ENCODE results near the gene NEDD4L. TPM values are rescaled to one million over a fixed set of nuclear protein-coding genes. Genes with fewer than 3 reads are reported as not detected.

Gene NEDD4L
- polyA plus RNA-seq, 1 experiment: 14.1 TPM

DNA sequence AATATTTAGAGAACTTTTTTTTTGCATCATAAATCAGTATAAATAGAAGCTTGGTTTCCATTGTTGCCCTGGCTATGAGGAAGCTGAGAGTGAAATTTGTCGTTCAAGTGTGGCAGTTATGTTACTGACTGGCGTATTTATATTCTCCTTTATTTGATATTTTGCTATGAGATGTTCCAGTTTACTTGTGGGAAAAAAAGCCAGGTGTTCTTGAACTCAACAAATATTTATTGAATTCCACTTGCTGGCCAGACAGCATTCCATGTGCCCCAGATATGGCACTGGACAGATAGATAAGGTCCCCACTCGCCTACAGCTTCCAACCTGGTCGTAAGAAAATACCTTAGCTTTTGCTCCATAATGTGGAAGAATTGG lies 44.7 kb downstream of the NEDD4L start:
- no peak overlapping the region for H3K4me3 ChIP-seq (ENCODE audit: low read depth, low read length)
- TF ChIP-seq, protein P1, sequence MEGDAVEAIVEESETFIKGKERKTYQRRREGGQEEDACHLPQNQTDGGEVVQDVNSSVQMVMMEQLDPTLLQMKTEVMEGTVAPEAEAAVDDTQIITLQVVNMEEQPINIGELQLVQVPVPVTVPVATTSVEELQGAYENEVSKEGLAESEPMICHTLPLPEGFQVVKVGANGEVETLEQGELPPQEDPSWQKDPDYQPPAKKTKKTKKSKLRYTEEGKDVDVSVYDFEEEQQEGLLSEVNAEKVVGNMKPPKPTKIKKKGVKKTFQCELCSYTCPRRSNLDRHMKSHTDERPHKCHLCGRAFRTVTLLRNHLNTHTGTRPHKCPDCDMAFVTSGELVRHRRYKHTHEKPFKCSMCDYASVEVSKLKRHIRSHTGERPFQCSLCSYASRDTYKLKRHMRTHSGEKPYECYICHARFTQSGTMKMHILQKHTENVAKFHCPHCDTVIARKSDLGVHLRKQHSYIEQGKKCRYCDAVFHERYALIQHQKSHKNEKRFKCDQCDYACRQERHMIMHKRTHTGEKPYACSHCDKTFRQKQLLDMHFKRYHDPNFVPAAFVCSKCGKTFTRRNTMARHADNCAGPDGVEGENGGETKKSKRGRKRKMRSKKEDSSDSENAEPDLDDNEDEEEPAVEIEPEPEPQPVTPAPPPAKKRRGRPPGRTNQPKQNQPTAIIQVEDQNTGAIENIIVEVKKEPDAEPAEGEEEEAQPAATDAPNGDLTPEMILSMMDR (IDR thresholded peaks at IDR 0.05; ENCODE audit: insufficient read depth, low read depth, low read length): no peak
- no peak for DNase-seq (ENCODE audit: low read depth)
- H3K27me3 ChIP-seq (ENCODE audit: control insufficient read depth, insufficient read depth, low read length): no peaks in the 10 kb centered on the region
- H3K36me3 ChIP-seq (ENCODE audit: control insufficient read depth, insufficient read depth, low read length): no peaks in the 10 kb centered on the region
- CTCF ChIA-PET: interaction anchor here (0.8 to 1.4 kb wide), 3 partner anchors 11 to 130 kb away, joined by 3 read pairs; partner anchors contain the start of gene NEDD4L
- POLR2A ChIA-PET: interaction anchor here (0.5 to 0.7 kb wide), 2 partner anchors 62 to 360 kb away, joined by 6 to 15 read pairs; no protein-coding TSS in a partner anchor

DNA sequence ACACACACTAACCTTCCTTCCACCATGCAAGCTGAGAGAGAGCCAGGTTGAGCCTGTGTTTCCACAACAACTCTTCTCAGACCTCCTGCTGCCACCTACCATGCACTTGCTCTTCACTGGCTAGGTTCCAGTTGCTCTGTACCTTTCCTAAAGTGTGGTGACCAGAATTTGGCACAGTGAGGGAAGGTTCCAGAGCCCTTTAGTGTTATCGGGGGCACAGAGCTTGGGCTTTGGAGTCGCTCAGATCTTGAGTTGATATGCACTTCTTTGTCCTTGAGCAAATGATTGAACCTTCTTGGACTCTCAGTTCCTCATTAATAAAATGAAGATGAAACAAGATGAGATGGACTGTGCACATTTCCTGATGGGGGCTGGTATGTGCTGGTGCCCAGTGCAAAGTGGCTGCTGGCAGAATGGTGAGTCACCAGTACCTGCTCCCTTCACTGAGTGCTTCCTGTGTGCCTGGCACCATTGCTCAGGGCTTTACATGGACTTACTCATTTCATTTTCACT lies 47.1 kb downstream of the NEDD4L start:
- H3K4me3 ChIP-seq (ENCODE audit: low read depth, low read length): no peak overlapping the region
- CTCF ChIA-PET: interaction anchor here (1.8 to 2.2 kb wide), 2 partner anchors 14 to 30 kb away, joined by 4 to 5 read pairs; no protein-coding TSS in a partner anchor
- no peaks in the 10 kb centered on the region for H3K36me3 ChIP-seq (ENCODE audit: control insufficient read depth, insufficient read depth, low read length)
- H3K27me3 ChIP-seq (ENCODE audit: control insufficient read depth, insufficient read depth, low read length): no peaks in the 10 kb centered on the region
- POLR2A ChIA-PET: no interaction called here
- DNase-seq (ENCODE audit: low read depth): no peak
- TF ChIP-seq, protein P1 (IDR thresholded peaks at IDR 0.05; ENCODE audit: insufficient read depth, low read depth, low read length): no peak

DNA sequence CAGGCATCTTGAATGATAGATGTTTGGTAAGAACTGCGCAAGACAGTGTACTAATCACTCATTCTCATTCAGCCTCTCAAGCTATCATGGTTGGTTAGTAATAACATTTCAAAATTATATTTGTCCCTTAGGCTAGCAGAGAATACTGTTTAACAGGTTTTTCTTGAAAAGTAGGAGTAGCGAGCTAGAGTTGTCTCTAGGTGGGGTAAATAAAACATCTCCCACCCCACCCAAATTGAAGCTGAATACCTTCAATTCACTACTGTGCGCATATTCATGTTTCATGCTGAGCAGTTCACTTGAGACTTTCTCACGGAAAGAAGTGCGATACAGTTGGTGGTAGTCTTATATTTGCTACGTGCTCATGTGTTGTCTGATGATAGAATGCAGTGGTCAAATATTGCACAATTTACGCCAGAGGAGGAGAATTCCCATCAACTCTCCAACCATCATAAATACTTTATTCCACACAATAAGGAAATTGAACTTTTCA lies 49.3 kb downstream of the NEDD4L start:
- TF ChIP-seq, protein P1 (IDR thresholded peaks at IDR 0.05; ENCODE audit: insufficient read depth, low read depth, low read length): no peak
- Histone ChIP-seq H3K36me3 (ENCODE audit: control insufficient read depth, insufficient read depth, low read length) (no peaks in the 10 kb centered on the region), H3K4me3 (ENCODE audit: low read depth, low read length) (no peak overlapping the region), H3K27me3 (ENCODE audit: control insufficient read depth, insufficient read depth, low read length) (no peaks in the 10 kb centered on the region)
- no peak for DNase-seq (ENCODE audit: low read depth)
- ChIA-PET CTCF (interaction anchor here (0.9 to 1.3 kb wide), 2 partner anchors 21 to 29 kb away, joined by 3 read pairs; no protein-coding TSS in a partner anchor), POLR2A (no interaction called here)

DNA sequence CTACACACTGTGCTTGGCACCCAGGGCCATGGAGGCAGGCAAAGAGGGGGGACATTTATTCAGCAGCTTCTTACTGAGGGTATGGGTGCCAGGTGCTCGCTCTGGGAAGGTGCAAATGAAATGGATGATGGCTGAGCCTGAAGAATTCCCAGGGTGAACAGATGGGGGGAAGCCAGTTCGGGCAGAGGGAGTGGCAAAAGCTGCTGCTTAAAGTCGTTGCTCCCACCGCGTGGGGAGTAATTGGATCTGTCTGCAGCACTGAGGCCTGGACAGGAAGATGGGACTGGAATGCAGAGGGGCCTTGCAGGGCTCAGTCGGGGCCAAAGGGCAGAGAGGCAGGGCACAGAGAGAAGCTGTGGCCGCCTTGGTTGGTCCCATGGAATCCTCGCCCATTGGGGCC lies 51.2 kb downstream of the NEDD4L start:
- ChIA-PET POLR2A (no interaction called here), CTCF (interaction anchor here (0.6 to 0.9 kb wide), 2 partner anchors 10 to 19 kb away, joined by 3 read pairs; no protein-coding TSS in a partner anchor)
- TF ChIP-seq, protein P1 (IDR thresholded peaks at IDR 0.05; ENCODE audit: insufficient read depth, low read depth, low read length): no peak
- DNase-seq (ENCODE audit: low read depth): no peak
- H3K36me3 ChIP-seq (ENCODE audit: control insufficient read depth, insufficient read depth, low read length): no peaks in the 10 kb centered on the region
- H3K27me3 ChIP-seq (ENCODE audit: control insufficient read depth, insufficient read depth, low read length): no peaks in the 10 kb centered on the region
- no peak overlapping the region for H3K4me3 ChIP-seq (ENCODE audit: low read depth, low read length)

DNA sequence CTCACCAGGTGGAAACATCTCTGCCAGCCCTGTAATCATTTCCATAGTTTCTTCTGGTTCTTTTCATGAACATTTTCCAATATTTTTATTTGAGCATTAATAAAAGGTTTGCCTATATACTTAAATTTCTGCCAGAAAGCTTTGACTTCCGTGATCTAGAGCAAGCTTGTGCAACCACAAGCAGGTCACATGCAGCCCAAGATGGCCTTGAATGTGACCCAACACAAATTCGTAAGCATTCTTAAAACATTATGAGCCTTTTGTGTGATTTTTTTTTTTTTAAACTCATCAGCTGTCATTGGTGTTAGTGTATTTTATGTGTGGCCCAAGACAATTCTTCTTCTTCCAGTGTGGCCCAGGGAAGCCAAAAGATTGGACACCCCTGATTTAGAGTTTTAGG lies 51.6 kb downstream of the NEDD4L start:
- TF ChIP-seq, protein P1 (IDR thresholded peaks at IDR 0.05; ENCODE audit: insufficient read depth, low read depth, low read length): no peak
- ChIA-PET POLR2A (no interaction called here), CTCF (interaction anchor here (0.6 to 0.9 kb wide), 2 partner anchors 11 to 20 kb away, joined by 3 read pairs; no protein-coding TSS in a partner anchor)
- Histone ChIP-seq H3K4me3 (ENCODE audit: low read depth, low read length) (no peak overlapping the region), H3K27me3 (ENCODE audit: control insufficient read depth, insufficient read depth, low read length) (no peaks in the 10 kb centered on the region), H3K36me3 (ENCODE audit: control insufficient read depth, insufficient read depth, low read length) (no peaks in the 10 kb centered on the region)
- no peak for DNase-seq (ENCODE audit: low read depth)

Measured in BJ (cell line).